ENCODE measurements around the gene CENPP.

CENPP gene

GRCh38 chr9:92664394-92665152 is 338.8 kb downstream of the CENPP start:
- DNase-seq: no peak

GRCh38 chr9:92665836-92666235 is 340.1 kb downstream of the CENPP start:
- DNase-seq: no peak

DNA sequence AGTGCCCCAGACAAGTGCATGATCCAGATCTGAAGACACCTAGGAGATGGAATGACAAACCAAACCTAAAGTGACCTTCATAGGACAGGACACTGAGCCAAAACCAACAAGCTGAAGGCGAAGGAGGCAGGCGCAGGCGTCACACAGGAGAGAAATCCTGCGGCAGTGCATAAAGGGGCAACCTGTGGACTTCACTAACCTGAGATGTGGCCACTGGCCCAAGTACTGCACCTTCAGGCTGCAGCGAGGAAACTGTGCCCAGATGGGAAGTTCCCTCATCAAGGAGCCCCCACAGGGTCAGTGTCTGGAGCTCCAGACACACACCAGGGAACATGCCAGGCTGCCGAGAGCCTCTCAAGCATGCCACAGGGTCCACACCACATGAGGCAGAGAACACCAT is 340.5 kb downstream of the CENPP start:
- no peak for DNase-seq

DNA sequence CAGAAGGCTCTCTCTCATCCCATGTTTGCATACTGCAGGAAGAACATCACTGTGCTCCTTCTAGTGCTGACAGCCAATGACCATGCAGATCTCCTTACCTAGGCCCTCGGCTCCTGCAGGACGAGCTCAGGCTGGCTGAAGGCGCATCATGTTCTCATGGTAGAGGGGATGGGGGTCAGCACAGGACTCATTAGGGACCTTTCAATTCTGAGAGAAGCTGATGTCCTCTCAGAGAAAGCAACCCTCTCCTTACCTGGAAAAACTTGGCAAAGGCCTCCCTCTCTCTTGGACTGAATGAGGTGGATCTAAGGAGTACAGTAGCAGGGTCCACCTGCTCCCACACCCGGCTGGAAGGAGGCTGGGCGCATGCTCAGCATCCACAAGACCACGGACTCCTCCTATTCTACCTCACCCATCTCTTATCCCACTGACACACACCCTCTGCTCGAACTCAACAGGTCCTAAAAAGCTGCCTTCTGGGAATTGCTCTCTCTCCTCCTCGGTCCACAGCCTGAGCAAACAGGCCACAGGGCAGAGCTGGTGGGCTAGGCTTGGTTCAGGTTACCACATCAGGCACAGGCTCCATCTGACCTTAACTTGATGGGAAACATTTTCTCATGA is 341.3 kb downstream of the CENPP start:
- no peak for DNase-seq

GRCh38 chr9:92668746-92669526 is 343.2 kb downstream of the CENPP start:
- no peak for DNase-seq

DNA sequence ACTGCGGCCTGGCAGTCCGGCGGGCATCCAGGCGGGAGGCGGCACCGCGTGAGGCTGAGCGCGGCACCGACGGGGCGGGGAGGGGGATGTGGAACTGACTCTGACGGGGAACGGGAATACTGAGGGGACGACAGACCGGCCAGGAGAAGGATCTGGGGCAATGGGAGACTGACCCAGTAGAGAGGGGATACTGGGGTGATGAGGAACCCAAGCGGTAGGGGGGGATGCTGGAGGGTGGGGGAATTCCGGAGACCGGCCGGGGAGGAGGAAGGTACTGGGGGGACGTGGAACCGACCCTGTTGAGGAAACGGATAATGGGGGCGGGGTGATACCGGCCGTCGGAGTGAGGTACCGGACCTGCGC is 343.8 kb downstream of the CENPP start:
- DNase-seq: no peak
